SK-N-SH treated with all-trans-retinoic acid at 6 μM for 48 hours (cell line): ENCODE results near the gene LIMK1.

ENCODE experiments used
- OSR1 ChIP-seq: fragments of 250-450 bp; sonication (Bioruptor Pico); IDR thresholded peaks from 2 replicates; pipeline ENCODE4 v1.8.0; 2022; ENCODE audit warnings: moderate library complexity, mild to moderate bottlenecking, inconsistent platforms
- ZFP30 ChIP-seq: fragments of 450-650 bp; formaldehyde crosslinking; IDR thresholded peaks from 2 replicates; pipeline ENCODE4 v1.5.0; 2022; ENCODE audit warnings: mild to moderate bottlenecking, moderate library complexity
- ZNF565 ChIP-seq: fragments of 450-650 bp; formaldehyde crosslinking; conservative IDR thresholded peaks from 2 replicates; pipeline ENCODE4 v1.5.0; 2020; ENCODE audit warnings: low read depth, mild to moderate bottlenecking, moderate library complexity

- TF ChIP-seq ZNF565 (CRISPR knock-in tag), result no peak
- TF ChIP-seq OSR1 (CRISPR knock-in tag), result no peak
- TF ChIP-seq ZFP30 (CRISPR knock-in tag), result no peak
These were observed 46.0 kb upstream of the LIMK1 start for GRCh38 chr7:74037609-74038008.
